Right cardiac atrium (tissue), 5 donors: ENCODE results near the gene PALLD. TPM values are rescaled to one million over a fixed set of nuclear protein-coding genes. Genes with fewer than 3 reads are reported as not detected.

ENCODE experiments used
- ATAC-seq, 2 donors: fragments of 200-7000 bp; cut with Tn5 transposase; one replicate each; pipeline versions ENCODE4 v1.8.0 to v1.9.1; 2020; ENCODE audit warnings: moderate library complexity in 2 of 2, mild to moderate bottlenecking in 1 of 2
- DNase-seq, 3 donors: peaks; one replicate each; pipeline ENCODE4 v3.0.0-alpha.2; 2020
- H3K27ac ChIP-seq: one replicate; pipeline ENCODE4 v1.5.1; 2013; ENCODE audit warnings: mild to moderate bottlenecking, low read length, control low read depth, moderate library complexity
- H3K27me3 ChIP-seq: one replicate; pipeline ENCODE4 v1.6.1; 2013; ENCODE audit not compliant: control insufficient read depth, insufficient read depth
- H3K4me1 ChIP-seq: one replicate; pipeline ENCODE4 v1.6.1; 2013; ENCODE audit warnings: low read length; ENCODE audit not compliant: control insufficient read depth, insufficient read depth
- H3K4me3 ChIP-seq: one replicate; pipeline ENCODE4 v1.5.1; 2013; ENCODE audit warnings: low read length, control low read depth
- H3K9me3 ChIP-seq: one replicate; pipeline ENCODE4 v1.6.1; 2013; ENCODE audit warnings: low read length; ENCODE audit not compliant: control insufficient read depth
- WGBS: extraction: QIAGEN DNeasy Blood & Tissue Kit; methylation state at CpG from one replicate; pipeline ENCODE4 v1.1.7; 2013; 5-methylcytosine and 5-hydroxymethylcytosine counted together
- intact Hi-C, 4 donors: fragments of 100-400 bp; cut with DNase I; formaldehyde crosslinking; loops; one replicate each; pipeline versions ENCODE4 v1.11.0 to v1.14.0; 2022 to 2023
- polyA plus RNA-seq: library from polyadenylated mRNA; stranded (reverse); fragments of 200-250 nt; gene quantifications from one replicate; pipeline ENCODE4 v1.2.3, GENCODE V29; 2013
- total RNA-seq, 4 donors: library from RNA; stranded (reverse); fragmentation: NEBNext Ultra II Directional; extraction: Animal tissue kit (Norgen Biotek cat#: 25700); gene quantifications; one replicate each; pipeline ENCODE4 v1.2.1, GENCODE V29; 2021
- donor health status: healthy with polysubstance abuse.
- donor health status: DM: no; HTN: yes; CAD: no.
- donor health status: DM: no; HTN: no; CAD: no.
- donor health status: DM: no; HTN: yes; CAD: no; lungs with severe emphysema.
- donor health status: DM: yes; HTN: yes; CAD: no.

Gene PALLD
- total and polyA plus RNA-seq, 5 donors, result 233 to 1,069 (median 717) TPM

DNA sequence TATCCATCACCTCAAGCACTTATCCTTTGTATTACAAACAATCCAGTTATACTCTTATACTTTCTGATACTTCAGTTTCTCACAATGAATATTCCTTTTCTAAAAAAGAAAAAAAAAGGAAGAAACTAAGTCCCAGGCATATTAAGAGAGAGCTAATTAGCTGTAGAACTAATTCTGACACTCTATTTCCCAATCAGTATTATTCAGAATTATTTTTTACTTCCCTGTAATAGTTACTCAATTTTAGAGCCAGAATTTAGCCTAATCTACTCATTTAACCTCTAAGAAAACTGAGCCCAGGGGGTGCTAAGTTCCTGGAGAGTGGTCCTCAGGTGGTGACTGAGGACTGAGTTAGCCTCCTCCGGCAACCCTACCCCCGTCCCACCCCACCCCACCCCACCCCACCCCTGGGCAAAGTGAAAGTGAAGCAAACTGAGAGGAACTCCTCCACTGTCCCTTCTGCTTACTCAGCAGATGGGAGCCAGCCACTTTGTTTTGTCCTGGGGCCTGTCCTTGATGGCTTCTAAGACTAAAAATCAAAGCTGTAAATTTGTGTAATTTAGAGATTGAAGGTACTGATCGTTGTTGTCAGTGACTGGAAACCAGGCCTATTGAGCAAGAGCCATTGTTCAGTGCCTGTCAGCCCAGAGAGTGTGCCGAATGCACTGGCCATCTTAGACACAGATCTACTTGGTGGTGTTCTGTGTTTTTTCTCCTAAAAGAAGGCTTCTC, 351.1 kb downstream of the PALLD start:
- ATAC-seq (peak; percentile 39 to 57), DNase-seq (no peak)
- Histone ChIP-seq H3K9me3 (no peaks in the 10 kb centered on the region), H3K27me3 (no peaks in the 10 kb centered on the region), H3K27ac (peak overlapping the region; percentile 2), H3K4me3 (no peak overlapping the region), H3K4me1 (peaks cover 8% of the 10 kb centered on the region)
- 18% methylated on average over 4 of the region's 4 CpGs for WGBS
- intact Hi-C loops, result loop anchor here in 1 of 4 donors (10.0 kb wide), 1 partner anchor 67 kb away; no protein-coding TSS in a partner anchor

DNA sequence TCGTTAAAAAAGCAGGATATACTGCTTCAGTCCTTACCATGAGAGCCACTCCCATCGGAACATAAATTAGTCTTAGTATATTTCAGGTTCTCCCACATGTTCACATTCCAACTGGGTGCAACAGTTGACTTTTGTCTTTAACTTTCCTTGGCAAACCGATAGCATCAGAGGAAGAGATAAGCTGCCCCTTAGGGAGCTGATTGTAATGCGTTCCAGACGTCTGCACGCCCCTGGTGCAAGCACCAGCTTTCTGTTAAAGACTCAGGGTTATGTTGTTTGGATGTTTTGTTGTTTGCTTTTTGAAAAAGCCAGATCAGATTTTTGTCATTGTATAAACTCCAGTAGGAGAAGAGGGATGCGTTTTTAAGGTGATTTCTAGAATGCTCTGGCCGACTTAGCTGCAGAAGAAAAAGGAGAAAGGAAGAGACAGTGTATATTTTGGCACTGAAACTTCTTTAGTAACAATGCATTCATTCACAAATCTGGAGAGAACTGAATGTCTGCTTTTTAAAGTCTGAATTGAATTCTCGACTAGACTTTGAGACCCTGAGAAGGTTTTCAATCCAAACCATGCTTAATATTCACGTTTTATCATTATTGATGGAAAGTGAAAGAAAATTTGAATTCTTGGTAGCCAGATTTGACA, 352.3 kb downstream of the PALLD start:
- no peak for DNase-seq
- intact Hi-C loops, result loop anchor here in 1 of 4 donors (10.0 kb wide), 1 partner anchor 66 kb away; no protein-coding TSS in a partner anchor
- Histone ChIP-seq H3K27me3 (no peaks in the 10 kb centered on the region), H3K9me3 (no peaks in the 10 kb centered on the region), H3K4me1 (peaks cover 14% of the 10 kb centered on the region), H3K27ac (no peak overlapping the region), H3K4me3 (peak overlapping the region; percentile 20)
- 14% methylated on average over 10 of the region's 10 CpGs for WGBS
- ATAC-seq, result peak; percentile 46 to 74

DNA sequence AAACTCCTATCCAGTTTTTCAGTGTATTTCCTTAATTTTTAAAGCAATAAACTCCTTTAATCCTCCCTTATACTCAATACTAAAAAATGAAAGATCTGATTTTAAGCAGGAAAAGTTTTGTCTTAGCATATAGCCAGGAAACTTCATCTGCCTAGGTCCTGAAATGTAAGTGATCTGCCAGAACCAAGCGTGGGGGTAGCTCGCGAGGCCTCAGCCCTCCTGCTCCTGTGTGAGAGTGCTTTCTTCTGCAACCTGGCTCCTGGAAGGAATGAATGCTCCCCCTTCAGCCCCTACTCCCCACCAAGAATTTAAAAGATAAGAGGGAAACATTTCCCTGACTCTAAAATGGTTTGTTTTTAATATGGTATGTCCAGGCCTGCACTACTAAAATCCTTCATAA, 353.1 kb downstream of the PALLD start:
- intact Hi-C loops, result loop anchor here in 1 of 4 donors (10.0 kb wide), 1 partner anchor 65 kb away; no protein-coding TSS in a partner anchor
- DNase-seq (no peak), ATAC-seq (no peak)
- 55% methylated on average over 3 of the region's 3 CpGs for WGBS
- no peaks in the 10 kb centered on the region for H3K9me3 ChIP-seq
- H3K27me3 ChIP-seq, result no peaks in the 10 kb centered on the region
- H3K4me3 ChIP-seq, result no peak overlapping the region
- H3K27ac ChIP-seq, result peak overlapping the region; percentile 63
- peaks cover 13% of the 10 kb centered on the region for H3K4me1 ChIP-seq

DNA sequence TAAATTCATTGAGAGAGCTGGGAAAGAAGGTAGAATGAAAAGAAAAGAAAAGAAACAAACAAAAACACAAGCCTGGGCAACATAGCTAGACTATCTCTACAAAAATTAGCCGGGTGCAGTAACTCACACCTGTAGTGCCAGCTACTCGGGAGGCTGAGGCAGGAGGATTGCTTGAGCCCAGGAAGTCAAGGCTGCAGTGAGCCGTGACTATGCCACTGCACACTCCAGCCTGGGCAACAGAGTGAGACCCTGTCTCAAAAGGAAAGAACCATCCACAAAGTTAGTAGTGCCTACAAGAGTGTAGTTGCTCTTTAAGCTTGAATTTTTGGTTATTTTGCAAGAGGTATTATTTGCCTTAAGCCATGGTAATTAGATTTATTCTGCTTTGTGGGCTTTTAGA, 355.5 kb downstream of the PALLD start:
- peaks cover 13% of the 10 kb centered on the region for H3K4me1 ChIP-seq
- no peak for ATAC-seq

DNA sequence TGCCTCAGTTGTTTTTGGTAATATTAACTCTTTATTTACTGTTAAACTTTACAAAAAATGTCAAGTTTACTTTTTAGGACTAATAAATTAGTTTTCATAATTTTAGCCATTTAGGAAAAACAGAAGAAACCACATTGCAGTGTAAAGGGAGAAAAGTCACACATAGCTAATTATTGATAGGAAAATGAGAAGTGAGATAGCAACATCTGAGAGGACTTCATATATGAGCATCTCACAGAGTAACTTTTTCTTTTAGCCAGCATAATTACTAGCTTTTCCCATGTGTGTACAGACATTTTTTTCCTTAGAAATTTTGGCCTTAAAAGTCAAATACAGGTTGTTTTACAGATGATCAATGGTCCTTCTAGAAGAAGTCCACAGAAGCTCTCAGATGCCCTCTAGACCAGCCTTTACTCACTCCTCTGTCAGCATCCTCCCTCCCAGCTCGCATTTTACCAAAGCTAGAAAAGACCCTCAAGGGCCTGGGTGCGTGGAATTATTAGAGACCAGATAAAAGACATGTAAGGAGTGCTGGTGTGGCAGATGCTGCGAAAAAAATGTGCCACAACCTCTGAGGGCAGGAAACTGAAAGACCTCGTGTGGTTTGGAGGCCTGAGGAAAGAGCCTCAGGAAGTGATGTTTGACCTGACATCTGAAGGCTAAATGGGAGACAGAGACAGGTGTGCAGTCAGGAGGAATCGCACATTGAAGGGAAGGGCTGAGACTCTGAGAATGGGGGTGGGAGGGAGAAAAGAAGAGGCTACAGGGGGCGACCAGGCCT, 356.3 kb downstream of the PALLD start:
- 74% methylated on average over 6 of the region's 6 CpGs for WGBS
- intact Hi-C loops, result no loop called here
- Histone ChIP-seq H3K4me3 (no peak overlapping the region), H3K9me3 (no peaks in the 10 kb centered on the region), H3K27ac (peak overlapping the region; percentile 50), H3K27me3 (no peaks in the 10 kb centered on the region), H3K4me1 (peaks cover 16% of the 10 kb centered on the region)
- DNase-seq (no peak), ATAC-seq (no peak)

More for the DNA sequence above, 355.5 kb downstream of the PALLD start:
- Histone ChIP-seq H3K27ac (no peak overlapping the region), H3K4me3 (no peak overlapping the region), H3K27me3 (no peaks in the 10 kb centered on the region), H3K9me3 (no peaks in the 10 kb centered on the region)
- DNase-seq, result no peak
- WGBS, result 94% methylated on average over 3 of the region's 3 CpGs
- intact Hi-C loops, result no loop called here

DNA sequence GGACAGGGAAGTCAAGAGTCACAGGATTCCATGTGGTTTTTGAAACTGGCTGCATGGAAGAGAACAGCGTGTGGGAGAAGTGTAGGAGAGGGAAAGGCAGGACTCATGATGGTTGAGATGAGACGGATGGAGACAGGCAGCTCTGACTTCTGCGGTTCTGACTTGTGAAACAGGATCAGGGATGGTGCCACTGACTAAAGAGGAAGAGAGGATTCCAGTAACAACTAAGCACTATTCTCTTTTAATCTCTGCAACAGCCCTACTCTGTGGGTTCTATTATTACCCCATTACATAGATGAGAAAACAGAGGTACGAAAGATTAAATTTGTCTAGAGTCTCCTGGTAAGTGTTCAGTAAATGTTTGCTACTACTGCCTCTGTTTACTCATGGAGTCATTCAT, 356.9 kb downstream of the PALLD start:
- intact Hi-C loops, result no loop called here
- ATAC-seq (no peak), DNase-seq (no peak)
- H3K27me3 ChIP-seq, result no peaks in the 10 kb centered on the region
- peaks cover 16% of the 10 kb centered on the region for H3K4me1 ChIP-seq
- H3K27ac ChIP-seq, result peak overlapping the region; percentile 49
- no peaks in the 10 kb centered on the region for H3K9me3 ChIP-seq
- WGBS, result 78% methylated on average over 4 of the region's 4 CpGs
- H3K4me3 ChIP-seq, result no peak overlapping the region

DNA sequence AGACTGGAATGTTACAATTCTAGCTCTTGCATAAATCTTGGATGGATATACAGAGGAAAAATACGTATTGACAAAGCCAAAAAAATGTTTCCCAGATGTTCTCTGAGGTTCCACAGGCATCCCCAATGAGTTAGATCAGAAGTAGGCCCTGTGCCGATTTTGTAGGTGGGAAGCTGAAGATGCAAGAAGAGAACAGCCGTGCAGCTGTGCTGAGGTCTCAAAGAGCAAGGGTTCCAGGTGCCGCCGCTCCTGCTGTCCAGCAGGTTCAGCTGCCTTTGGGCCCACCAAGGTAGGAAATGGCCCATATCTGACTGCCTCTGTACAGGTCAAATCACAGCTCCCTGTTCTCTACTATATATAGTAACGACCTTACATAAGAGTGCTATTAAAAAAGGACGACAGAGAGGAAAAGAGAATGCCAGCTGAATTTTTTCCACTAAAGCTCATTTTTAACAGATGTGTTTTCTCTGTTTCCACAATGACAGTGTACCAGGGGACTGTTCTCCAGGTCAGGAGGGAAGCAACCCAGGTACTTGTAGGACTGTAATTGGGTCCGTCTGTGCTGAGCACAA, 357.6 kb downstream of the PALLD start:
- no peaks in the 10 kb centered on the region for H3K9me3 ChIP-seq
- H3K27me3 ChIP-seq, result no peaks in the 10 kb centered on the region
- intact Hi-C loops, result no loop called here
- peak overlapping the region; percentile 82 for H3K27ac ChIP-seq
- ATAC-seq (peak; percentile 59 to 69), DNase-seq (no peak)
- 46% methylated on average over 8 of the region's 8 CpGs for WGBS
- H3K4me1 ChIP-seq, result peaks cover 18% of the 10 kb centered on the region
- no peak overlapping the region for H3K4me3 ChIP-seq

DNA sequence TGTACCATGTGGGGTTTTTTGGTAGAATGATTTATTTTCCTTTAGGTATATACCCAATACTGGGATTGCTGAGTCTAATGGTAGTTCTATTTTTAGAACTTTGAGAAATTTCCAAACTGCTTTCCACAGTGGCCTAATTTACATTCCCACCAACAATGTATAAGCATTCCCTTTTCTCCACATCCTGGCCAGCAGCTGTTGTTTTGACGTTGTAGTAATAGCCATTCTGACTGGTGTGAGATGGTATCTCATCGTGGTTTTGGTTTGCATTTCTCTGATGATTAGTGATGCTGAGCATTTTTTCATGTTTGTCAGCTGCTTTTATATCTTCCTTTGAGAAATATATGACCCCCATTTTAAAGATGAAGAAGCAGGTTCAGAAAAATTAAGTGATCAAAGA, 359.5 kb downstream of the PALLD start:
- intact Hi-C loops, result no loop called here
- no peak overlapping the region for H3K4me3 ChIP-seq
- no peaks in the 10 kb centered on the region for H3K27me3 ChIP-seq
- H3K27ac ChIP-seq, result peak overlapping the region; percentile 31
- peaks cover 15% of the 10 kb centered on the region for H3K4me1 ChIP-seq
- no peaks in the 10 kb centered on the region for H3K9me3 ChIP-seq
- 49% methylated on average over 2 of the region's 2 CpGs for WGBS
- no peak for DNase-seq
- no peak for ATAC-seq

DNA sequence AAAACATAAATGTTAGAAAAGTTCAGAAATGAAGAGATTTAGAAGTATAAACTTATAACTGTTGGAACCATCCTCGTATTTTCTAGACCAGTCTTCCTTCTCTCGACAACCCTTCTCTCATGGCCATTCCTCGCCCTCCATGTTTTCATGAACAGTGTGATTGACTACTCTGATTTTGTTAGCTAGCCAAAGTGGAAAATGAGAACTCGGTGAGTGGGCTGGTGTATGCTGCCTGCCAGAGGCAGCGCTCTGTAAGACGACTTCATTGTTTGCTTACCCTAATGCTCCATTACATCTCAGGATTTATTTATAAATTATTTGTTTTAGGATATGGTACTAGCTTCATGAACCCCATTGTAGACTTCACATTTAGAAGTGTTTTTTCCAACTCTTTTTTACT, 360.2 kb downstream of the PALLD start:
- peaks cover 15% of the 10 kb centered on the region for H3K4me1 ChIP-seq
- no peak for ATAC-seq
- no peak for DNase-seq

DNA sequence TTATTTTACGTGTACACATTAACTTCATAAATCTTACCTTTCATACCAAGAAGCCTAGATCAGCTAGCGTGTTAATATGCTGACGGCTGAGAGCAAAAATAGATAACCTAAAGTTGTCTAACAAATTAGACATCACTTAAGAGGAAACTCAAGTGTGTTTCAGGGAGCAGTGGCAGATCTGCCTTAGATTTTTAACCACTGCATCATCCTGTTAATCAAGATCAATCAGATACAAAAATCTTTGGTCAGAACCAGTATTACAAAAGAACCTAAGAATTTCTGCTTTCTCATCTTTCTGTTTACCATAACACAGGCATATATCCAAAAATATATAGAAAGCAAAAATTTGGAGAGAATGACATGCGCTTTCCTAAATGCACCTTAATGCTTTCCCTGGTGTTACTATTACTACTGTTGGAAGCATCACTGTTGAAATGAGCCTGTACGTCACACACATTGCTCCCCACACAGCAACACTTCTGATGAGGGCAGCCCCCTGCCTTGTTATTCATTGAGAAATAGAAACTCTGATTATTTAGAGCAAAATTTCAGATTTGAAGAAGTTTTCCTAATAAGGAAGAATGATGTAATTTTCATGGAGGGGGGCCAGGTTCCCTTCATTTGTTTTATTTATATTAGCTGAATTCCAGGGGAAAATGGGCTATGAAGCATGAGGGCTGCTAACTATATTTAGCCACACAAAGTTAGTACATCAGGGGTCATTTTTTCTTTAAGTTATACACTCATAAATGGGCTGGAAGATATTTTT, 360.9 kb downstream of the PALLD start:
- Histone ChIP-seq H3K4me3 (no peak overlapping the region), H3K27ac (no peak overlapping the region), H3K27me3 (no peaks in the 10 kb centered on the region), H3K9me3 (no peaks in the 10 kb centered on the region), H3K4me1 (peaks cover 15% of the 10 kb centered on the region)
- intact Hi-C loops, result no loop called here
- ATAC-seq (no peak), DNase-seq (no peak)
- WGBS, result 74% methylated on average over 5 of the region's 5 CpGs

More for the DNA sequence above, 360.2 kb downstream of the PALLD start:
- H3K27ac ChIP-seq, result no peak overlapping the region
- intact Hi-C loops, result no loop called here
- H3K27me3 ChIP-seq, result no peaks in the 10 kb centered on the region
- 73% methylated on average over 6 of the region's 6 CpGs for WGBS
- H3K4me3 ChIP-seq, result no peak overlapping the region
- no peaks in the 10 kb centered on the region for H3K9me3 ChIP-seq
